GM12875 (cell line): ENCODE data around the gene DENND1A.

Source experiments
- H3K4me3 ChIP-seq: one replicate; pipeline ENCODE4 v1.5.1; 2011; ENCODE audit warnings: low read depth, low read length, control low read depth
- CTCF ChIP-seq: IDR thresholded peaks from 2 replicates; pipeline ENCODE4 v1.5.1; 2011; ENCODE audit warnings: low read depth, mild to moderate bottlenecking, control low read depth, inconsistent platforms, low read length, moderate library complexity, borderline replicate concordance; ENCODE audit not compliant: insufficient read depth

DENND1A gene

GRCh38 chr9:123350590-123351310 is 579.2 kb downstream of the DENND1A start:
- no peak for TF ChIP-seq CTCF

GRCh38 chr9:123349691-123350480 is 580.0 kb downstream of the DENND1A start:
- TF ChIP-seq CTCF: peak; percentile 98
- no peak overlapping the region for H3K4me3 ChIP-seq

More at GRCh38 chr9:123350590-123351310, 579.2 kb downstream of the DENND1A start:
- no peak overlapping the region for H3K4me3 ChIP-seq

GRCh38 chr9:123349033-123349432 is 580.9 kb downstream of the DENND1A start:
- no peak overlapping the region for H3K4me3 ChIP-seq
- no peak for TF ChIP-seq CTCF

GRCh38 chr9:123348317-123348992 is 581.5 kb downstream of the DENND1A start:
- no peak overlapping the region for H3K4me3 ChIP-seq
- no peak for TF ChIP-seq CTCF

GRCh38 chr9:123347289-123348060 is 582.5 kb downstream of the DENND1A start:
- no peak overlapping the region for H3K4me3 ChIP-seq
- no peak for TF ChIP-seq CTCF

- no peak for TF ChIP-seq CTCF
- no peak overlapping the region for H3K4me3 ChIP-seq
Observed at GRCh38 chr9:123346826-123347225, 583.1 kb downstream of the DENND1A start.
